GM18951 (cell line): ENCODE data around the gene DACT3.

ENCODE experiments used
- POLR2A ChIP-seq: IDR thresholded peaks from 4 replicates; pipeline ENCODE4 v1.6.1; 2011; ENCODE audit warnings: mild to moderate bottlenecking; ENCODE audit not compliant: insufficient read length, insufficient read depth; ENCODE audit errors: extremely low read depth
- in situ Hi-C: fragments of 300-500 bp; cut with MboI; formaldehyde crosslinking; loops from one replicate; pipeline ENCODE4 v1.12.0; 2022; ENCODE audit warnings: low sequenced_read_pairs, mixed read lengths, inconsistent platforms; ENCODE audit not compliant: unreplicated experiment

Gene DACT3

DNA sequence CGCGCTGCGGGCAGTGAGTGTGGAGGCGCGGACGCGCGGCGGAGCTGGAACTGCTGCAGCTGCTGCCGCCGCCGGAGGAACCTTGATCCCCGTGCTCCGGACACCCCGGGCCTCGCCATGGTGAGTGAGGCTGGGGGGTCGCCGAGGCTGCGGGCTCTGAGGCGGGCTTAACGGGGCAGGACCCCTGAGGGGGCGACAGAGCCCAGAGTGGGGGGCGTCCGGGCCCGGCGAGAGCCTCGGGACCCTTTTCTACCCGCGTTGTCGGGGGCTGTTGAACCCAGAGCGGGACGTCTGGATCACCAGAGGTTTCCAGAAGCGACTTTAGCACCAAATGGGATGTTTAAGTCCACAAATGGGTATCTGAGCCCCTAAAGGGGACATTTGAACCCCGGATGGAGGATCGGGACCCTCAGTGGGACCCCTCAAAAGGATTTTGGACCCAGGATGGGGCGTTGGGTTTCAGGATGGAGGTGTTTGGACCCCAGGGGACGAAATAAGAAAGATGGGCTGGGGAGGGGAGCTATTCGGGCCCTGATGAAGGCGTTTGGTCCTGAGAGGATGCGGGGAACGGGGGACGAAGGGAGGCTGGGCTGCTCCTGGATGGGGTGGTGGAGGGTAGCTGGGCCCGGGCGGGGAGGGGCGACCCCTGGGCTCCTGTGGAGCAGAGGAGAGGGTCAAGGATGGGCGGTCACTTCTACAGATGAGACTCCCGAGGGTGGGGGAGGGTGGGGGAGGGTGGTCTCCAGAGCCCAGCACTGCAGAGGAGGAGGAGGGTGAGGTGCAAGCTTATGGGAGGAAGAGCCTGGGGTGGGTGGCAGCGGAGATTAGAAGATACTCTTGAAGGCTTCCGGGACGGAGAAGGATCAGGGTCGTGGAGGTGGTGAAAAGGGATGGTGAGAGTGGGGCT lies 59.4 kb downstream of the DACT3 start, which contains the start of gene CALM3:
TSS of gene CALM3 (plus strand) at position 13 of the 907 bp plus-strand sequence. CDS start at position 118, 105 bp downstream.
- in situ Hi-C loops, result no loop called here
- peak; percentile 90 for TF ChIP-seq POLR2A

DNA sequence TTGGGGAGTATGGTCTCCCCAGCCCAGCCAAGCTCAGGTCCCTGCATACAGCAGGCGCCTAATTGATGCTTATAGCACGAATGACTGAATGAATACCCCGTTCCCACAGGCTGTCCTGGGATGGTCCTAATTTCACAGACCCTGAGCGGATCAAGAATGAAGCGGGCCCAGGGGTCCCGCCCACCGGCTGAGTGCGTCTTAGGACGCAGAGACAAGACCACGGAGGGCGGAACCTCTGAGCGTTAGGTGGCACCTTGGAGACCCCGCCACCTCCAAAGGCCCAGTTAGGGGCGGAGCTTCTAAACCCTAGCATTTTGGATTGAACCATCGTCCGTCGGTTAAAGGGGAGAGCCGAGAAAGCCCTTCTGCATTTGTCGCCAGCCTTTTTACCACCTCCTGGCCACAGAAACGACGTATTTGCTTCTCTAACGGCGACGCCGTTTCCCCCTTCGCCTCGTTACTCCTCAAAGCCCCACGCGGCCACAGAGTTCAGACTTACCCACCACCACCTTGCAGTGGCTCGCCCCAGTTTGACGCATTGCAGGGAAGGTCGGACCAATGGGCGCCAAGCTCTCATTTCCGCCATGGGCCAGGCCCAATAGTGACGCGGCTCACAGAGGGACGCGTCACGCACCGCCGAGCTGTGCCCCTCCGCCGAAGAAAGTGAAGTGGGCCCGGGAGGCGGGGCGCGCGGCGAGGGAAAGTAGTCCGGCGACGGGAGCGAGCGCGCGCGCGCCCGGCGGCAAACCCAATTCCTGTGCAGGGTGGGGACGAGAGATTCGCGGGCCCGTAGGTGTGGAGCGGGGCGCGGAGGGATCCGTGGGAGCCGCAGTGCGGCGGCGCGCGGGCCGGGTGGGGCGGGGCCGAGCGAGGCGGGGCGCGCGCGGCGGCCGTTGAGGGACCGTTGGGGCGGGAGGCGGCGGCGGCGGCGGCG lies 60.3 kb downstream of the DACT3 start:
- in situ Hi-C loops, result no loop called here
- peak; percentile 83 for TF ChIP-seq POLR2A

DNA sequence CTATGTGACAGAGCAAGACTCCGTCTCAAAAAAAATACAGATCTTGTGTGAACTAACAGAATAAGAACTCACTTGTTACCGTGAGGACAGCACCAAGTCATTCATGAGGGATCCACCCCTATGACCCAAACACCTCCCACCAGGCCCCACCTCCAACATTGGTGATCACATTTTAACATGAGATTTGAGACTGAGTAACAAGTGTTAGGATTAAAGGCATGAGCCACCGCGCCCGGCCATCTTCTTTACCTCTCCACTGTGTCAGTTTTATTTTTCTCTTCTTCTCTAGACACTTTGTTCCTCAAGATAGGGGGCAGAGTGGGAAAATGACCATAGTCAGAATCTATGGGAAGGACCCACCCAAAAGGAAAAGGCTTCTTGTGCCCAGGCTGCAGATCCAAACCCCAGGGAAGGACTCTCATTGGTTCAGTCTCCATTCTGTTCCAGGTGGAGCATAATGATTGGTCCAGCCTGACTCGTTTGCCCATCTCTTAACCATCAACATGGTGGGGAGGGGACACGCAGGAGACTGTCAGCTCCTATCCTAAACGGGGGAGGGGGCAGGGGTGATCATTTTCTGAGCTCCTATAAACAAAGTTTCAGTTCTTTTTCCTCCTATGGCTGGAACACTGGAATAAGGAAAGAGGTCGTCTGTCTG lies 61.1 kb downstream of the DACT3 start:
- in situ Hi-C loops, result no loop called here
- TF ChIP-seq POLR2A, result no peak

DNA sequence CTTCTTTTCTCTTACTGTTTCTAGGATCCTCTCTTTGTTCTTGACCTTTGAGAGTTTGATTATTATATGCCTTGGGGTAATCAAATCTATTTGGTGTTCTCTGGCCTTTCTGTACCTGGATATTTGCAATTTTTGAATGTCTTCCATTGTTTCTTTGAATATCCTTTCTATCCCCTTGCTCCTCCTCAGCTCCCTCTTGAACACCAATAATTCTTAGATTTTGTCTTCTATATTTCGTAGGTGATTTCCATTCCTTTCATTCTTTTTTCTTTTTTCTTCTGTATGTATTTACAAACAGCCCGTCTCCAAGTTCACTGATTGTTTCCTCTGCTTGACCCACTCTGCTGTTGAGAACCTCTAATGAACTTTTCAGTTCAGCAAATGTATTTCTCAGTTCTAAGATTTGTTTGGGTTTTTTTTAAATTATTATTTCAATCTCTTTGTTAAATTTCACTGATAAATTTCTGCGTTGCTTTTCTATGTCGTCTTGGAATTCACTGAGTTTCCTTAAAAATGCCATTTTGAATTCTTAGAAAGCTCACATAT lies 62.5 kb downstream of the DACT3 start:
- in situ Hi-C loops, result no loop called here
- no peak for TF ChIP-seq POLR2A
